ENCODE measurements around the gene AK9. TPM values are rescaled to one million over a fixed set of nuclear protein-coding genes. Genes with fewer than 3 reads are reported as not detected.

The AK9 gene
- total and polyA plus RNA-seq, 2 of the 8 experiments (the other 6 are each of a cell fraction or from before 2014, with no cell fraction given), result 1.8 to 2.2 TPM

DNA sequence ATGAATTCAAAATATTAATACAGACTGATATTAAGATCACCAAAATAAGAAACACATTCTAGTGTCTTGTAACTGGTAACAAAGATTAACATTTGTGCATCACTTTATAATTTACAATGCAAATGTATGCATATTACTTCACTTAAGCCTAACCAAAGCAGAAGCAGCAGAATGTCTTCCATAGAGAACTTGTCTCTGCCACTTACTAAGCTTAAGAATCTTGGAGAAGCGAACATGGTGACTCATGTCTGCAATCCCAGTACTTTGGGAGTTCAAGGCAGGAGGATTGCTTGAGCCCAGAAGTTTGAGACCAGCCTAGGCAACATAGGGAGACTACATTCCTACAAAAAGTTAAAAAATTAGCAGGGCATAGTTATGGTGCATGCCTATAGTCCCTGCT lies 18.8 kb downstream of the AK9 start:
- Histone ChIP-seq H3K9ac (replicated peaks in 1 of 4; ENCODE audit: extremely low read depth in 1 of 4, low read depth in 3 of 4, low read length in 3 of 4) (no peak overlapping the region), H4K5ac (ENCODE audit: insufficient read length, low read depth, low read length) (no peak overlapping the region), H2BK12ac (ENCODE audit: low read depth, low read length) (no peak overlapping the region), H3K27ac (ENCODE audit: low read depth, low read length) (no peak overlapping the region), H3K9me3 (ENCODE audit: insufficient read depth in 2 of 2, low read depth in 1 of 2, low read length in 1 of 2) (no peaks in the 10 kb centered on the region), H3K36me3 (ENCODE audit: control insufficient read depth in 2 of 4, insufficient read depth in 4 of 4, low read length in 3 of 4) (no peaks in the 10 kb centered on the region), H4K91ac (replicated peaks; ENCODE audit: insufficient read length, low read length) (no peak overlapping the region), H2AK5ac (ENCODE audit: low read depth, low read length) (no peak overlapping the region), H3K18ac (ENCODE audit: extremely low read depth, low read length) (no peak overlapping the region), H3K27me3 (replicated peaks in 1 of 4; ENCODE audit: control insufficient read depth in 3 of 4, extremely low read depth in 1 of 4, insufficient read depth in 3 of 4, low read length in 3 of 4) (no peaks in the 10 kb centered on the region), H2BK120ac (replicated peaks; ENCODE audit: low read depth, low read length) (no peak overlapping the region), H3K4me3 (ENCODE audit: extremely low read depth in 1 of 4, insufficient read depth in 2 of 4, low read depth in 3 of 4, low read length in 4 of 4) (no peak overlapping the region), H2BK20ac (ENCODE audit: low read length) (no peak overlapping the region), H3K4me1 (replicated peaks in 1 of 4; ENCODE audit: control insufficient read depth in 3 of 4, insufficient read depth in 4 of 4, low read length in 3 of 4) (no peaks in the 10 kb centered on the region), H2AFZ (ENCODE audit: low read length) (no peak overlapping the region), H3K56ac (replicated peaks; ENCODE audit: insufficient read length, low read depth, low read length) (no peak overlapping the region), H2BK5ac (ENCODE audit: low read depth, low read length) (no peak overlapping the region), H3K79me1 (ENCODE audit: low read depth, low read length) (no peaks in the 10 kb centered on the region), H3K79me2 (ENCODE audit: control insufficient read depth in 1 of 2, insufficient read depth in 2 of 2, low read length in 2 of 2) (no peaks in the 10 kb centered on the region), H3K23ac (ENCODE audit: insufficient read length) (no peak overlapping the region), H4K20me1 (replicated peaks in 1 of 2; ENCODE audit: control insufficient read depth in 1 of 2, insufficient read depth in 2 of 2, low read length in 2 of 2) (no peaks in the 10 kb centered on the region), H3K4ac (replicated peaks; ENCODE audit: insufficient read length, low read depth, low read length) (no peak overlapping the region), H3K23me2 (ENCODE audit: low read depth, low read length) (no peaks in the 10 kb centered on the region), H3K4me2 (ENCODE audit: insufficient read depth in 1 of 2, low read depth in 2 of 2, low read length in 2 of 2) (no peak overlapping the region), H3K14ac (ENCODE audit: insufficient read length) (no peak overlapping the region), H4K8ac (ENCODE audit: extremely low read depth, insufficient read depth, low read length) (no peak overlapping the region), H2BK15ac (ENCODE audit: low read length) (no peak overlapping the region)
- CTCF ChIA-PET (ENCODE audit: partially characterized antibody), result interaction anchor here (0.5 to 1.0 kb wide), 4 partner anchors 16 to 626 kb away, joined by 3 to 4 read pairs (median 4); no protein-coding TSS in a partner anchor
- whole genome bisulfite sequencing, 2 experiments (ENCODE audit: extremely low coverage in 1 of 2, insufficient coverage in 1 of 2, insufficient read length in 1 of 2, insufficient replicate concordance in 2 of 2, low coverage in 1 of 2, low lambda C conversion rate in 2 of 2, missing lambda C conversion rate in 1 of 2), result 100% methylated on average over 1 of the region's 1 CpG; no CpG with 5 or more reads in 1 of the 2 experiments
- POLR2A ChIA-PET (ENCODE audit: partially characterized antibody), result interaction anchor here (0.8 to 1.0 kb wide), 2 partner anchors 10 to 18 kb away, joined by 3 read pairs; no protein-coding TSS in a partner anchor
- no peak for DNase-seq (ENCODE audit: low read depth in 1 of 2, low spot score in 2 of 2)
- FAIRE-seq, result no peak
- TF ChIP-seq POLR2A (IDR thresholded peaks at IDR 0.05; ENCODE audit: control extremely low read depth in 1 of 2, low read depth in 2 of 2, low read length in 2 of 2) (no peak), NANOG (IDR thresholded peaks at IDR 0.05; ENCODE audit: insufficient read depth, low read depth, low read length, poor library complexity, severe bottlenecking) (no peak)
